Measurements from ENCODE around the gene KIRREL3.
A peak's percentile ranks its signal among the peaks of the same experiment; 100 is the strongest.

KIRREL3 gene

DNA sequence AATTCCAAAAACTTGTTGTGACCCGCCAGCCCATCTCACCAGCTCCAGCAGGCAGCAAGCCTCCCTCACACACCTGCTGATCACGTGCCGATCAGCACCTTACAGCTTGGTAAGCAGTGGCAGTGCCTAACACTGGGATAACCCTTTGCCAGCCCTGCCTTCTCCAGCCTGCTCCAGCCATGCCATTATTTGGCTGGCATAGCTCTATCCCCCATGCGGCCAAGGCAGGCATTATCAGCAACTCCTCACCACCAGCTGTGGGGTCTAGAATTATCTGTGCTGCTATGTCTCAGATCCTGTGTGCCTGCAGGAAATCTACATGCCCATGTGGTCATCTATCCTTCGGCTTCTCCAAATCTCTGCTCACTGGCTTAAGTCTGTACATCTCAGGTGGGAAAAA lies 430.1 kb downstream of the KIRREL3 start:
- no peak for TF ChIP-seq CTCF (IDR thresholded peaks at IDR 0.05; ENCODE audit: low read depth, low read length)
- in situ Hi-C loops (cut with HindIII; ENCODE audit: low sequenced_read_pairs) = no loop called here
- no peak for DNase-seq (ENCODE audit: low read depth, low spot score)
- H3K4me3 ChIP-seq (ENCODE audit: low read depth, low read length) = no peak overlapping the region

DNA sequence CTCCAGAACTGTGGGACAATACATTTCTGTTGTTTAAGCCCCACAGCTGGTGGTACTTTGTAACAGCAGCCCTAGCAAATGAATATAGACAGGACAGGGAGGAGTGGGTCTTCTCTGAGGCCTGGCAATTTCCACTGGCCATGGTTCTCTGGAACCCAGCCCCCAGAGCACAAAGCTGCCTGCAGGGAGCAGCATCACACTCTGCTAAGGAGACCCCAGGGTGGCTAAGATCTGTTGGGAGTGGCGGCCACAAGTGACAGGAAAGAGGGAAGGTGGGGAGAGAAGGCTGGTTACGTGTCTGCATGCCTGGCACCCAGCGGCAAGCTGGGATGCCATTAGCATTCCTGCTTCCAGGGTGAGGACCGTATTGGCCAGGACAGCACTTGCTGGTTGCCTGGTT lies 433.2 kb downstream of the KIRREL3 start:
- DNase-seq (ENCODE audit: low read depth, low spot score) = no peak
- H3K4me3 ChIP-seq (ENCODE audit: low read depth, low read length) = no peak overlapping the region
- in situ Hi-C loops (cut with HindIII; ENCODE audit: low sequenced_read_pairs) = no loop called here
- TF ChIP-seq CTCF (IDR thresholded peaks at IDR 0.05; ENCODE audit: low read depth, low read length) = no peak

DNA sequence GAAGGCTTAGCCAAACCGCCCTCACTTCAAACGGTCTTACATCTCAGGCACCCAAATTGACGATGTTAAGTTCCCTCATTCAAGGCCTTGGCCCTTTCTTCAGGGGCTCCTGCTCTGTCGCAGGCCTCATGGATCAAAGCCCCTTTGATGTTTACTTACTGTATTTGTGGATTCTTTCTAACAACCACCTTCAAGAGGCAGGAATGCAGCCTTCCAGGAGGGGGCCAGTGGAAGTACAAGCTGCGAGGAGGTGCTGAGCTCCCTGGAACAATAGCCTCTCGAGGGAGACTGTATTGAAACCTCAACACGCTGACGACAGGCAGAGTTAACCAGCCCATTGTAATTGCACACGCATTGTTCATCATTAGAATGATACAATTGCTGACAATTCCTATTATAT lies 436.0 kb downstream of the KIRREL3 start:
- no peak for DNase-seq (ENCODE audit: low read depth, low spot score)
- in situ Hi-C loops (cut with HindIII; ENCODE audit: low sequenced_read_pairs) = no loop called here
- TF ChIP-seq CTCF (IDR thresholded peaks at IDR 0.05; ENCODE audit: low read depth, low read length) = no peak
- no peak overlapping the region for H3K4me3 ChIP-seq (ENCODE audit: low read depth, low read length)

- TF ChIP-seq CTCF (IDR thresholded peaks at IDR 0.05; ENCODE audit: low read depth, low read length) = no peak
- no peak overlapping the region for H3K4me3 ChIP-seq (ENCODE audit: low read depth, low read length)
- peak; percentile 65 for DNase-seq (ENCODE audit: low read depth, low spot score)
- in situ Hi-C loops (cut with HindIII; ENCODE audit: low sequenced_read_pairs) = no loop called here
These were observed 439.2 kb downstream of the KIRREL3 start for GRCh38 chr11:126561327-126561893.

GRCh38 chr11:126560221-126560620 lies 440.3 kb downstream of the KIRREL3 start:
- no peak for DNase-seq (ENCODE audit: low read depth, low spot score)
- in situ Hi-C loops (cut with HindIII; ENCODE audit: low sequenced_read_pairs) = no loop called here
- no peak for TF ChIP-seq CTCF (IDR thresholded peaks at IDR 0.05; ENCODE audit: low read depth, low read length)
- H3K4me3 ChIP-seq (ENCODE audit: low read depth, low read length) = no peak overlapping the region

- in situ Hi-C loops (cut with HindIII; ENCODE audit: low sequenced_read_pairs) = no loop called here
- DNase-seq (ENCODE audit: low read depth, low spot score) = no peak
These were observed 451.7 kb downstream of the KIRREL3 start for GRCh38 chr11:126548581-126549550.

More at GRCh38 chr11:126548581-126549550, 451.7 kb downstream of the KIRREL3 start:
- no peak for TF ChIP-seq CTCF (IDR thresholded peaks at IDR 0.05; ENCODE audit: low read depth, low read length)
- no peak overlapping the region for H3K4me3 ChIP-seq (ENCODE audit: low read depth, low read length)

Measured in astrocyte of the spinal cord (primary cell).